Fibroblast of lung (primary cell): ENCODE data around the gene CCDC197. TPM values are rescaled to one million over a fixed set of nuclear protein-coding genes. Genes with fewer than 3 reads are reported as not detected.

Source experiments
- DNase-seq, 2 donors: peaks; one replicate each; pipeline versions ENCODE4 v3.0.0 to v3.0.0-alpha.2; 2010; ENCODE audit warnings: low read depth in 2 of 2
- H2AFZ ChIP-seq: 2 replicates; pipeline ENCODE4 v1.5.1; 2012; ENCODE audit warnings: low read length, control low read depth, inconsistent platforms
- H3K27ac ChIP-seq: 2 replicates; pipeline ENCODE4 v1.5.1; 2011; ENCODE audit warnings: low read length, control low read depth; ENCODE audit not compliant: insufficient read depth
- H3K27me3 ChIP-seq: 2 replicates; pipeline ENCODE4 v1.5.1; 2011; ENCODE audit warnings: mild to moderate bottlenecking, low read length; ENCODE audit not compliant: control insufficient read depth, insufficient read depth
- H3K36me3 ChIP-seq: 2 replicates; pipeline ENCODE4 v1.5.1; 2011; ENCODE audit warnings: low read length; ENCODE audit not compliant: control insufficient read depth, insufficient read depth
- H3K4me1 ChIP-seq: 2 replicates; pipeline ENCODE4 v1.5.1; 2011; ENCODE audit warnings: low read length; ENCODE audit not compliant: control insufficient read depth, insufficient read depth; ENCODE audit errors: extremely low read depth
- H3K4me2 ChIP-seq: 2 replicates; pipeline ENCODE4 v1.5.1; 2011; ENCODE audit warnings: low read length, control low read depth; ENCODE audit not compliant: insufficient read depth; ENCODE audit errors: extremely low read depth
- H3K4me3 ChIP-seq, 4 experiments: fragments of 200-600 bp in 1 of 4; sonication (generic) in 1 of 4; replicated peaks in 1 of 4; 2 replicates each; pipeline ENCODE4 v1.5.1; 2011 to 2016; ENCODE audit warnings: low read length in 4 of 4, low read depth in 3 of 4, mild to moderate bottlenecking in 3 of 4, control low read depth in 2 of 4, inconsistent platforms in 1 of 4, mixed read lengths in 1 of 4; ENCODE audit not compliant: insufficient read depth in 1 of 4; ENCODE audit errors: control extremely low read depth in 1 of 4
- H3K79me2 ChIP-seq: 2 replicates; pipeline ENCODE4 v1.5.1; 2012; ENCODE audit warnings: mild to moderate bottlenecking, low read length, inconsistent platforms; ENCODE audit not compliant: control insufficient read depth, insufficient read depth
- H3K9ac ChIP-seq: 2 replicates; pipeline ENCODE4 v1.5.1; 2011; ENCODE audit warnings: mild to moderate bottlenecking, low read length, control low read depth; ENCODE audit not compliant: insufficient read depth
- H3K9me3 ChIP-seq: 2 replicates; pipeline ENCODE4 v1.5.1; 2012; ENCODE audit warnings: low read depth, low read length; ENCODE audit not compliant: control insufficient read depth, insufficient read depth
- H4K20me1 ChIP-seq: 2 replicates; pipeline ENCODE4 v1.5.1; 2011; ENCODE audit warnings: low read length; ENCODE audit not compliant: control insufficient read depth, insufficient read depth; ENCODE audit errors: extremely low read depth
- EZH2 ChIP-seq: IDR thresholded peaks from 2 replicates; pipeline ENCODE4 v1.5.1; 2012; ENCODE audit warnings: low read length, control low read depth, mild to moderate bottlenecking; ENCODE audit errors: missing control alignments
- polyA plus RNA-seq, 2 donors: library from polyadenylated mRNA; depleted of rRNA in 1 of 2; stranded (reverse) in 1 of 2; unstranded in 1 of 2; fragments of >200 nt; gene quantifications; 2 replicates each; pipeline ENCODE4 v1.2.1, GENCODE V29; 2011 to 2012; ENCODE audit warnings: missing spikeins in 1 of 2
- total RNA-seq: library from RNA; depleted of rRNA; stranded (reverse); fragments of >200 nt; gene quantifications from 2 replicates; pipeline ENCODE4 v1.2.1, GENCODE V29; 2014
- TF ChIP-seq, protein P1 (sequence below), 2 donors: IDR thresholded peaks in 1 of 2; conservative IDR thresholded peaks in 1 of 2; 1 replicate in 1 of 2; 2 replicates in 1 of 2; pipeline ENCODE4 v1.5.1; 2011 to 2012; ENCODE audit warnings: low read length in 2 of 2, control low read depth in 1 of 2, inconsistent platforms in 1 of 2, low read depth in 1 of 2, mild to moderate bottlenecking in 1 of 2

The CCDC197 gene
- total and polyA plus RNA-seq, 2 donors (not counting 1 experiment from before 2014, with no cell fraction given), result not detected

DNA sequence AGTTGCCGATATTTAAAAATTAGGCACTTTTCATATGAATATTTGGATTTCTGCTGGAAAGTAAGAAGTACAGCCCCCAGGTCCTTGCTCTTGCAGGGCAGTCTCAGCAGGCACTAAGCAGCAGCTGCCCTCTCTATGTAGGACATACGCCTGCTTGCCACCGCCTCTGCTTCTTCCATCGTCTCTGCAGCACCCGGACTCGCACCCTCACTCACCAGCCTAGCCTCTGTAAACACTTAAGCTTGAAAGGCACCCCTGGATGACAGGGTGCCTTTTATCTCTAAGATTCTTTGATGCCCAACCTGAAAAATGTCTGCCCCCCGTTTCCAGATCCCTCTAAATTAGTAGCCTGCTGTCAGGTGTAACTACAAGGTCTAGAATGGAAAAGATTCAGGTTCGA, 48.0 kb downstream of the CCDC197 start:
- Histone ChIP-seq H3K36me3 (peaks cover 20% of the 10 kb centered on the region), H3K4me1 (peaks cover 25% of the 10 kb centered on the region), H3K9me3 (no peaks in the 10 kb centered on the region), H3K4me2 (no peak overlapping the region), H2AFZ (no peak overlapping the region), H3K9ac (no peak overlapping the region), H3K79me2 (no peaks in the 10 kb centered on the region), H3K27ac (no peak overlapping the region), H3K4me3 (no peak overlapping the region), H3K27me3 (no peaks in the 10 kb centered on the region), H4K20me1 (no peaks in the 10 kb centered on the region)
- no peak for TF ChIP-seq EZH2
- TF ChIP-seq, protein P1, sequence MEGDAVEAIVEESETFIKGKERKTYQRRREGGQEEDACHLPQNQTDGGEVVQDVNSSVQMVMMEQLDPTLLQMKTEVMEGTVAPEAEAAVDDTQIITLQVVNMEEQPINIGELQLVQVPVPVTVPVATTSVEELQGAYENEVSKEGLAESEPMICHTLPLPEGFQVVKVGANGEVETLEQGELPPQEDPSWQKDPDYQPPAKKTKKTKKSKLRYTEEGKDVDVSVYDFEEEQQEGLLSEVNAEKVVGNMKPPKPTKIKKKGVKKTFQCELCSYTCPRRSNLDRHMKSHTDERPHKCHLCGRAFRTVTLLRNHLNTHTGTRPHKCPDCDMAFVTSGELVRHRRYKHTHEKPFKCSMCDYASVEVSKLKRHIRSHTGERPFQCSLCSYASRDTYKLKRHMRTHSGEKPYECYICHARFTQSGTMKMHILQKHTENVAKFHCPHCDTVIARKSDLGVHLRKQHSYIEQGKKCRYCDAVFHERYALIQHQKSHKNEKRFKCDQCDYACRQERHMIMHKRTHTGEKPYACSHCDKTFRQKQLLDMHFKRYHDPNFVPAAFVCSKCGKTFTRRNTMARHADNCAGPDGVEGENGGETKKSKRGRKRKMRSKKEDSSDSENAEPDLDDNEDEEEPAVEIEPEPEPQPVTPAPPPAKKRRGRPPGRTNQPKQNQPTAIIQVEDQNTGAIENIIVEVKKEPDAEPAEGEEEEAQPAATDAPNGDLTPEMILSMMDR (conservative IDR thresholded peaks at IDR 0.05 in 1 of 2, IDR thresholded peaks at IDR 0.05 in 1 of 2; ENCODE audit: low read depth in 1 of 2, low read length in 2 of 2), result no peak
- no peak for DNase-seq

DNA sequence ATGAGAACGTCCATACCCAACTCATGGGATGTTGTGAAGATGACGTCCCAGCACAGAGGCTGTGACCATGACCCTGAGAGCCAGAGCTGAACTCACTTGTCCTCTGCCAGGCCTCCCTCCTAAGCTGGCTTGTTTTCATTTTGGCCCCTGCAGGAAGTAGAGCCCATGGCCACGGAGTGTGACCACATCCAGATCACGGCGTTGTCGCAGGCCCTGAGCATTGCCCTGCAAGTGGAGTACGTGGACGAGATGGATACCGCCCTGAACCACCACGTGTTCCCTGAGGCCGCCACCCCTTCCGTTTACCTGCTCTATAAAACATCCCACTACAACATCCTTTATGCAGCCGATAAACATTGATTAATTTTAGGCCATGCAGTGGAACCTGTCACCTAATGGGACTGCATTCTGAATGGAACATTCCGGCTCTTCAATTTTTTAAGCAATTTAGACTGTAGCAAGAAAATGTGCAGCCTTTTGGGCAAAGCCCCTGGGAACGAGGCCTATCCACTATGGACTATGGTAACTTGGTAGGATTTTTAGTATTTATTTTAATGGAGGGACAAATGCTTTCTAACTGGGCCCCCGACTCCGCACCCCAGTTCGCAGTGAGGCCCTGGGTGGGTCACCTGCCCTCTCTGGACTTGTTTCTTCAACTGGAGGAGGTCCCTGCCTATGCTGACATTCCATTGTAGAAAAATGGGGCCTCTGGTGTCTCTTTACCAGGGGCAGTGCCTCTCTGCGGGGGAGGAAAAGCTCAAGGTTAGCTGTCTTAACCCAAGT, 48.7 kb downstream of the CCDC197 start:
- no peak for DNase-seq
- TF ChIP-seq EZH2, result no peak
- TF ChIP-seq, protein P1 (conservative IDR thresholded peaks at IDR 0.05 in 1 of 2, IDR thresholded peaks at IDR 0.05 in 1 of 2; ENCODE audit: low read depth in 1 of 2, low read length in 2 of 2), result no peak
- no peak overlapping the region for H3K4me3 ChIP-seq
- no peaks in the 10 kb centered on the region for H3K9me3 ChIP-seq
- H3K9ac ChIP-seq, result no peak overlapping the region
- no peaks in the 10 kb centered on the region for H3K79me2 ChIP-seq
- H4K20me1 ChIP-seq, result no peaks in the 10 kb centered on the region
- H3K27me3 ChIP-seq, result no peaks in the 10 kb centered on the region
- no peak overlapping the region for H3K27ac ChIP-seq
- H3K4me2 ChIP-seq, result no peak overlapping the region
- H2AFZ ChIP-seq, result no peak overlapping the region
- peaks cover 24% of the 10 kb centered on the region for H3K36me3 ChIP-seq
- H3K4me1 ChIP-seq, result peaks cover 25% of the 10 kb centered on the region

DNA sequence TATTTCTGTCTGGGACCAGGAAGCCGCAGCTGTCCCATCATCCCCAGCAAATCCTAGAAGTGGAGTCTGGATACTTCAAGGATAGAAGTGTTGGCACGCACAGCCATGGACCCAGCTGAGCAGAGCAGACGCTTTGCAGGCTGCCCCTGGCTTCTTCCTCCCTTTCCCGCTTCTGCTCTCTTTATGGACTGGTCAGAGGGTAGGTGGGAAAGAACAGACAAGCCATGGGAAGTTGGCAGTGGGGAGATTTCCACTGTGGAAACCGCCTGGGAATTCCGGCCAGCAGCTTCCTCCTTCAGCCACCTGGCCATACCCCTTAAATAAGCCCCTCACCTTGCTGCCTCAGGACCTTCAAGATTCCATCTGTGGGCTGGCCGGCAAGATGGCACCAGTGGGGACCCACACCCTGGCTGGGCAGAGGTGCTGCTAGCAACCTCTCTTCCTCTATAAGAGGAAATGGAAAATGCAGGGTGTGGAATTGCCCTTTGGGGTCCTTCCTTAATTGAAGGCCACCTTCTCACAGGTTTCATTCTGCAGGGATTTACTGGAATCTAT, 49.7 kb downstream of the CCDC197 start:
- Histone ChIP-seq H3K9ac (no peak overlapping the region), H3K27ac (no peak overlapping the region), H3K79me2 (no peaks in the 10 kb centered on the region), H4K20me1 (no peaks in the 10 kb centered on the region), H3K36me3 (peaks cover 28% of the 10 kb centered on the region), H3K4me3 (no peak overlapping the region), H3K4me1 (peaks cover 18% of the 10 kb centered on the region), H3K27me3 (no peaks in the 10 kb centered on the region), H3K9me3 (no peaks in the 10 kb centered on the region), H2AFZ (no peak overlapping the region), H3K4me2 (no peak overlapping the region)
- DNase-seq, result no peak
- no peak for TF ChIP-seq EZH2
- TF ChIP-seq, protein P1 (conservative IDR thresholded peaks at IDR 0.05 in 1 of 2, IDR thresholded peaks at IDR 0.05 in 1 of 2; ENCODE audit: low read depth in 1 of 2, low read length in 2 of 2), result no peak
